Uterus (tissue), 2 donors: Measurements from ENCODE around the gene RPL36.

Experiments
- CTCF ChIP-seq, 4 experiments: fragments of 200-600 bp in 2 of 4; fragments of 450-650 bp in 2 of 4; sonication (generic) in 2 of 4; IDR thresholded peaks; one replicate each; pipeline ENCODE4 v1.5.1; 2016 to 2019; ENCODE audit warnings: antibody characterized with exemption in 4 of 4, mild to moderate bottlenecking in 2 of 4, moderate library complexity in 1 of 4
- POLR2A ChIP-seq, 2 donors: fragments of 450-650 bp; IDR thresholded peaks; one replicate each; pipeline ENCODE4 v1.6.1; 2016; ENCODE audit warnings: antibody characterized with exemption in 2 of 2, mild to moderate bottlenecking in 1 of 2, moderate library complexity in 1 of 2

GRCh38 chr19:5693195-5694166 is 3.4 kb downstream of the RPL36 start:
- TF ChIP-seq POLR2A (IDR thresholded peaks at IDR 0.05) (no peak), CTCF (IDR thresholded peaks at IDR 0.05) (no peak)
